Prostate gland (tissue), 2 donors: ENCODE data around the gene IFNA10. TPM values are rescaled to one million over a fixed set of nuclear protein-coding genes. Genes with fewer than 3 reads are reported as not detected.
A peak's percentile ranks its signal among the peaks of the same experiment; 100 is the strongest.
"Not testable (repeated sequence)": the region's sequence is repeated elsewhere in the genome, so short reads cannot be mapped to it uniquely, and the experiment has no call there.

ENCODE experiments used
- DNase-seq: peaks from one replicate; pipeline ENCODE4 v3.0.0-alpha.2; 2019; ENCODE audit warnings: low spot score
- H3K27ac ChIP-seq, 2 donors: fragments of 200-600 bp; sonication (generic); 2 replicates each; pipeline ENCODE4 v1.5.1; 2017 to 2019
- H3K27me3 ChIP-seq: fragments of 200-600 bp; sonication (generic); replicated peaks from 2 replicates; pipeline ENCODE4 v1.5.1; 2019; ENCODE audit not compliant: insufficient read depth
- H3K36me3 ChIP-seq, 2 donors: fragments of 200-600 bp; sonication (generic); 1 replicate in 1 of 2; 2 replicates in 1 of 2; pipeline versions ENCODE4 v1.5.1 to v1.8.1; 2017 to 2019
- H3K4me1 ChIP-seq: fragments of 200-600 bp; sonication (generic); replicated peaks from 2 replicates; pipeline ENCODE4 v1.5.1; 2019
- H3K4me3 ChIP-seq, 2 donors: fragments of 200-600 bp; sonication (generic); 2 replicates each; pipeline ENCODE4 v1.5.1; 2017 to 2019
- H3K9me3 ChIP-seq: fragments of 200-600 bp; sonication (generic); 2 replicates; pipeline ENCODE4 v1.5.1; 2017
- POLR2A ChIP-seq: fragments of 450-650 bp; IDR thresholded peaks from one replicate; pipeline ENCODE4 v1.6.1; 2016; ENCODE audit warnings: antibody characterized with exemption, mild to moderate bottlenecking
- POLR2AphosphoS5 ChIP-seq: sonication (generic); formaldehyde crosslinking; IDR thresholded peaks from one replicate; pipeline ENCODE4 v1.6.1; 2017; ENCODE audit warnings: antibody characterized with exemption
- WGBS: methylation state at CpG from one replicate; pipeline ENCODE4 v1.1.5; 2018; 5-methylcytosine and 5-hydroxymethylcytosine counted together
- intact Hi-C: fragments of 100-400 bp; cut with DNase I; formaldehyde crosslinking; loops from one replicate; pipeline ENCODE4 v1.14.2; 2022
- total RNA-seq, 2 donors: library from RNA; depleted of rRNA; stranded (reverse); fragments of >200 nt; gene quantifications; one replicate each; pipeline ENCODE4 v1.1.0, GENCODE V29; 2016
- TF ChIP-seq, protein P1 (sequence below), 4 experiments: fragments of 200-600 bp in 2 of 4; fragments of 450-650 bp in 2 of 4; sonication (generic) in 2 of 4; IDR thresholded peaks; 1 replicate in 3 of 4; 2 replicates in 1 of 4; pipeline ENCODE4 v1.5.1; 2016 to 2019; ENCODE audit warnings: antibody characterized with exemption in 4 of 4, mild to moderate bottlenecking in 2 of 4, moderate library complexity in 2 of 4

IFNA10 gene
- total RNA-seq: not detected

DNA sequence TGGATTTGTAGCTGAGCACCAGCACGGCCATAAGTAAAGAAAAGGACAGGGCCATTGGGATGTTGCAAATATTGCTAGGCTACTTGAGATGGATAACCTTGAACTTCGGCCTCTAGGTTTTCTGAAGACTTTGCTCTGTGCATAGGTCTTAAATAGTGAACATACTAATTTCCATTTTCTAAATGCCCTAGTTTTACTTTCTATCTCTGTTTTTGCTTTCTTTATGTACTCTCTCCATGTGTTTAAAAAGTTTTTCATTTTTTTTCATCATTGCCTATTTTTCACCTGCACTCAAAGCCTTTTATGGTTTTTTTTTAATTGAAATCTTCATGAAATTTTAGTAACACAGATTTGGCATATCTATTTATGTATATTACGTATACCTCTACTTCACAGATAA lies at the start of gene IFNA10:
IFNA10 (minus strand) TSS at position 101 of the 400 bp plus-strand sequence; CDS start at position 55, 46 bp downstream.
- H3K4me3 ChIP-seq, H3K9me3 ChIP-seq, DNase-seq, H3K27me3 ChIP-seq, H3K4me1 ChIP-seq, intact Hi-C loops, H3K27ac ChIP-seq, H3K36me3 ChIP-seq: not testable (repeated sequence)
- 88% methylated on average over 3 of the region's 3 CpGs for WGBS

DNA sequence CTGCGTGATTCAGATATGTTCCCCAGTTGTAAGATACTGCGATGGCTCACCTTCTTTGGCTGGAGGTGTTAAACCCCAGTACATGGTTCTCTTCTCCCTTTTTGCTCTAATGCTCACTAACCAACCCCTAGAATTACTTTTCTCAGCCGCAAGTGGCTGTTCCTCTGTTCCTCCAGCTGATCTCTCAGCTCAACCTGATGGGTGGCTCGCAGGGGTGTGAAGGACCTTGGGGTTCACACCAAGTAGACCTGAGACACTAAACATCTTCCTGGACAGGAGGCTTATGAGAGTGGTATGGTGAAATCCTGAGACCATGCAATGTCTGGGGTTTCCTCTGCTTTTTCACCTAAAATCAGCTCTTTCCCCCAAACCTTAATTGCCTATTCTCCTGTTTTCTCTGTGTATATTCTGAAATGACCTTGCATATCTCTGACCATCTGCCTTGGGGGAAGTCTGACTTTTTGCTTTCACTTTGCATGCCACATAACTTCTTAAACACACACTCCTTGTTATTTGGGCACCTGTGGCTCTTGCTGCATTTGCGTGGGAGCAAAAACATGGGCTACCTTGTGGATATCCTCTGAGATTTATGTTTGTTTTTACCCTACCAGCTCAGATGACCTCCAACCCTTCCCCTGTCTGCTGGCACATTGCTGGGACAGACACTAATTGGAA lies 48.7 kb upstream of the IFNA10 start:
- Histone ChIP-seq H3K4me3 (no peak overlapping the region), H3K4me1 (no peaks in the 10 kb centered on the region), H3K9me3 (no peaks in the 10 kb centered on the region), H3K27ac (no peak overlapping the region), H3K27me3 (no peaks in the 10 kb centered on the region), H3K36me3 (no peaks in the 10 kb centered on the region)
- DNase-seq: no peak
- intact Hi-C loops: no loop called here
- TF ChIP-seq, protein P1, sequence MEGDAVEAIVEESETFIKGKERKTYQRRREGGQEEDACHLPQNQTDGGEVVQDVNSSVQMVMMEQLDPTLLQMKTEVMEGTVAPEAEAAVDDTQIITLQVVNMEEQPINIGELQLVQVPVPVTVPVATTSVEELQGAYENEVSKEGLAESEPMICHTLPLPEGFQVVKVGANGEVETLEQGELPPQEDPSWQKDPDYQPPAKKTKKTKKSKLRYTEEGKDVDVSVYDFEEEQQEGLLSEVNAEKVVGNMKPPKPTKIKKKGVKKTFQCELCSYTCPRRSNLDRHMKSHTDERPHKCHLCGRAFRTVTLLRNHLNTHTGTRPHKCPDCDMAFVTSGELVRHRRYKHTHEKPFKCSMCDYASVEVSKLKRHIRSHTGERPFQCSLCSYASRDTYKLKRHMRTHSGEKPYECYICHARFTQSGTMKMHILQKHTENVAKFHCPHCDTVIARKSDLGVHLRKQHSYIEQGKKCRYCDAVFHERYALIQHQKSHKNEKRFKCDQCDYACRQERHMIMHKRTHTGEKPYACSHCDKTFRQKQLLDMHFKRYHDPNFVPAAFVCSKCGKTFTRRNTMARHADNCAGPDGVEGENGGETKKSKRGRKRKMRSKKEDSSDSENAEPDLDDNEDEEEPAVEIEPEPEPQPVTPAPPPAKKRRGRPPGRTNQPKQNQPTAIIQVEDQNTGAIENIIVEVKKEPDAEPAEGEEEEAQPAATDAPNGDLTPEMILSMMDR (IDR thresholded peaks at IDR 0.05): no peak
- TF ChIP-seq POLR2A (no peak), POLR2AphosphoS5 (no peak)
- WGBS: 88% methylated on average over 5 of the region's 5 CpGs

DNA sequence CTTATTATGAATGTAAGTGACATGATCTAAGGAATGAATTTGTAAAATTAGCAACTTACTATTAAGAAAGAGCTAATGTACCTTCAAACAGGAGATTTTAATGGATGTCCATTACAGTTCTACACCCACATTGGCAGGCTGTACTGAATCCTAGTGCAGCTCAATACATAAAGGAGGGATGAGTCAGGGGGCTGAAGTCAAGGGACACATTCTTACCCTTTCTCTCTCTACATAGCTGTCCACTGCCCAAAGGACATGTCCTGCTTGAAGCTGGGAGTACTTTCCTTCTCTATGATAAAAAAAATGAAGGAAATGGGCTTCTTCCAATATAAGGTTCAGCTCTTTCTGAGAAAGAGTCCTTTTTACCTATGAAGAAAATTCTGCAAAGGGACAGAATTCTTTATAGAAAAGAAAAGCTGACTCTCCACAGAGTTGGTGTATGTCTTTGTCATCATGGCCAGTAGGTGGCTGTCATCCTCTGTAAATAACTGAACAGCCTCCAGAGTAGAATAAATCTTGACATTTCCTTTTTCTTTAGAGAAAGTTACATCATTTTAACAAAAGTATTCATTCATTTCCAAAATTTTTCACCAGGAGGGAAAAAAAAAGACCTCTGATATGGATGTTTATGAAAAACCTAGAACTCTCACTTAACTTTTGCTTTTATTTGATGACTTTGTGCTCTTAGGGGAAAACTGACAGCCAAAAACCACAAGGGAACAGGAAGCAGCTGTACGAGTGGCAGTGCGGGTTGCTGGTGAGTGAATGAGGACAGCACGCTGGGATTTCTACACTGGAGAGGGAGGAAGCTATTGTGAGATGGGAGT lies 46.0 kb upstream of the IFNA10 start:
- Histone ChIP-seq H3K27ac (no peak overlapping the region), H3K4me3 (no peak overlapping the region), H3K9me3 (no peaks in the 10 kb centered on the region), H3K36me3 (no peaks in the 10 kb centered on the region), H3K4me1 (no peaks in the 10 kb centered on the region), H3K27me3 (no peaks in the 10 kb centered on the region)
- peak; percentile 30 for DNase-seq
- 0% methylated on average over 3 of the region's 3 CpGs for WGBS
- intact Hi-C loops: no loop called here
- TF ChIP-seq POLR2AphosphoS5: peak; percentile 8
- no peak for TF ChIP-seq POLR2A
- TF ChIP-seq, protein P1 (IDR thresholded peaks at IDR 0.05): peak; percentile 34 to 70 (median 64)

DNA sequence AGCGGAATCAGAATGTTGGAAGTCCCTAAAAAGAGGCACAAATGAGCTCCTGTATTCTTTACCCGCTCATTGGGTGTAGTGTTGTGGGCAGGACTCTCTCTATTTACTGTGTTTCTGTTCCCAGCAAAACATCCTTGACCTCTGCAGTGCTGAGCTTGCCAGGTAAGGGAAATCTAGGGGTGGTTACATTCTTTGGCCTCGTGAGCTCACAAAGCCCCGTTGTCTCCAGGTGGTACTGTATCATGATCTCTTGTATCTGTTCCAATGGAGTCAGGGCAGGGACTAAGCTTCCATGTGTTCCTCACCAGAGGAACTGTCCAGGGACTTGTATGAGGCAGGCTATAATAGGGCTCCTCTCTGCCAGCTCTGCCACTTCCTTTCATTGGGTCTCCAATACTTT lies 44.7 kb upstream of the IFNA10 start:
- intact Hi-C loops: no loop called here
- DNase-seq: no peak
- Histone ChIP-seq H3K4me3 (no peak overlapping the region), H3K36me3 (no peaks in the 10 kb centered on the region), H3K27ac (no peak overlapping the region), H3K4me1 (no peaks in the 10 kb centered on the region), H3K27me3 (no peaks in the 10 kb centered on the region), H3K9me3 (no peaks in the 10 kb centered on the region)
- WGBS: 65% methylated on average over 4 of the region's 4 CpGs
- no peak for TF ChIP-seq POLR2AphosphoS5
- TF ChIP-seq, protein P1 (IDR thresholded peaks at IDR 0.05): no peak
- TF ChIP-seq POLR2A: no peak

DNA sequence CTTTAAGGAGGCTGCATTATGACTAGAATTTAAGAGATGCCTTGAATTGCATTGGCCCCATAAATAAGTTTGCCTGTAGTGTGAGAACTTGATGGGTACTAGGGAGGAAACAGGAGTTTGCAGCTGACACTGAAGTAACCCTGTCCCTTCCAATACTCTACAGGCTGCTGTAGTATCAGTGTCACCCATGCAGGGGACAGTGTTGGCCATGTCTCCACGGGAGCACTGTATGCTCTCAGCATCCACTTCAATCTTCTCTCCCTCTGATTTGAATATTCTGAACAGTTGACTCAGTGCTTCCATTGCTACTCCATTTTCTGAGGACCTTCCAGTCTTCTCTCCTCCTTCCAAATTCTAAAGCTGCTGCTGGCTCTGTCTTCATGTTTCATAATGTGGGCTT lies 44.2 kb upstream of the IFNA10 start:
- TF ChIP-seq, protein P1 (IDR thresholded peaks at IDR 0.05): no peak
- no peak for TF ChIP-seq POLR2AphosphoS5
- TF ChIP-seq POLR2A: no peak
- Histone ChIP-seq H3K27me3 (no peaks in the 10 kb centered on the region), H3K9me3 (no peaks in the 10 kb centered on the region), H3K4me1 (no peaks in the 10 kb centered on the region), H3K27ac (no peak overlapping the region), H3K36me3 (no peaks in the 10 kb centered on the region), H3K4me3 (no peak overlapping the region)
- DNase-seq: no peak
- intact Hi-C loops: no loop called here
- WGBS: 41% methylated on average over 1 of the region's 1 CpG
